HEK293 (cell line): Measurements from ENCODE around the gene YARS1.

Experiments used
- CTCF ChIA-PET: fragments of 350-600 bp; formaldehyde crosslinking; extraction: SDS; loops from one replicate; lab custom pipeline; 2021; ENCODE audit warnings: antibody characterized with exemption; lab: Yijun Ruan, JAX
- POLR2A ChIA-PET: fragments of 300-600 bp; formaldehyde crosslinking; extraction: SDS; loops from one replicate; lab custom pipeline; 2020; ENCODE audit warnings: antibody characterized with exemption, inconsistent platforms; lab: Yijun Ruan, JAX
- H3K27ac ChIP-seq: fragments of 200-500 bp; sonication (Bioruptor generic); 2 replicates; pipeline ENCODE4 v1.5.1; 2014; ENCODE audit warnings: low read depth, low read length, control low read depth, inconsistent platforms; ENCODE audit errors: extremely low read depth
- H3K36me3 ChIP-seq, 2 experiments: fragments of 200-500 bp in 1 of 2; sonication (Bioruptor generic) in 1 of 2; 1 replicate in 1 of 2; 2 replicates in 1 of 2; pipeline ENCODE4 v1.5.1; 2014 to 2017; ENCODE audit warnings: inconsistent platforms in 2 of 2, low read length in 2 of 2; ENCODE audit not compliant: control insufficient read depth in 2 of 2, insufficient read depth in 1 of 2
- H3K4me1 ChIP-seq: fragments of 200-500 bp; sonication (Bioruptor generic); 2 replicates; pipeline ENCODE4 v1.5.1; 2014; ENCODE audit warnings: mild to moderate bottlenecking, low read length, inconsistent platforms; ENCODE audit not compliant: control insufficient read depth, insufficient read depth
- H3K4me3 ChIP-seq: 2 replicates; pipeline ENCODE4 v1.5.1; 2011; ENCODE audit warnings: low read depth, mild to moderate bottlenecking, control low read depth, low read length, moderate library complexity
- H3K9me3 ChIP-seq: fragments of 200-500 bp; sonication (Bioruptor generic); 2 replicates; pipeline ENCODE4 v1.5.1; 2014; ENCODE audit warnings: low read depth, low read length, inconsistent platforms; ENCODE audit not compliant: control insufficient read depth, insufficient read depth
- EGR2 ChIP-seq: fragments of 450-650 bp; formaldehyde crosslinking; IDR thresholded peaks from 2 replicates; pipeline ENCODE4 v1.5.1; 2016; ENCODE audit warnings: low read depth, missing biosample characterization, missing genetic modification characterization
- GLIS1 ChIP-seq: fragments of 450-650 bp; formaldehyde crosslinking; IDR thresholded peaks from 2 replicates; pipeline ENCODE4 v1.5.1; 2016; ENCODE audit warnings: missing biosample characterization, missing genetic modification characterization
- GLIS2 ChIP-seq: fragments of 450-650 bp; formaldehyde crosslinking; IDR thresholded peaks from 2 replicates; pipeline ENCODE4 v1.5.1; 2016; ENCODE audit warnings: missing biosample characterization, missing genetic modification characterization
- IKZF3 ChIP-seq: fragments of 450-650 bp; IDR thresholded peaks from 2 replicates; pipeline ENCODE4 v1.5.0; 2018; ENCODE audit warnings: missing biosample characterization, mild to moderate bottlenecking, missing genetic modification characterization, moderate library complexity
- KLF1 ChIP-seq: fragments of 450-650 bp; formaldehyde crosslinking; IDR thresholded peaks from 2 replicates; pipeline ENCODE4 v1.5.1; 2016; ENCODE audit warnings: missing biosample characterization, missing genetic modification characterization
- KLF16 ChIP-seq: fragments of 450-650 bp; formaldehyde crosslinking; IDR thresholded peaks from 2 replicates; pipeline ENCODE4 v1.5.1; 2017; ENCODE audit warnings: missing biosample characterization, missing genetic modification characterization
- MYNN ChIP-seq: fragments of 450-650 bp; formaldehyde crosslinking; IDR thresholded peaks from 2 replicates; pipeline ENCODE4 v1.5.1; 2016; ENCODE audit warnings: missing biosample characterization, missing genetic modification characterization, borderline replicate concordance
- SP7 ChIP-seq: fragments of 450-650 bp; formaldehyde crosslinking; IDR thresholded peaks from 2 replicates; pipeline ENCODE4 v1.5.1; 2016; ENCODE audit warnings: missing biosample characterization, missing genetic modification characterization
- WT1 ChIP-seq: fragments of 450-650 bp; formaldehyde crosslinking; IDR thresholded peaks from 2 replicates; pipeline ENCODE4 v1.5.1; 2016; ENCODE audit warnings: missing biosample characterization, missing genetic modification characterization
- ZBTB7A ChIP-seq: fragments of 450-650 bp; formaldehyde crosslinking; IDR thresholded peaks from 2 replicates; pipeline ENCODE4 v1.5.1; 2016; ENCODE audit warnings: low read depth, missing biosample characterization, missing genetic modification characterization
- ZFHX2 ChIP-seq: fragments of 450-650 bp; formaldehyde crosslinking; conservative IDR thresholded peaks from 2 replicates; pipeline ENCODE4 v1.5.1; 2016; ENCODE audit warnings: missing biosample characterization, missing genetic modification characterization
- ZFP41 ChIP-seq: fragments of 450-650 bp; formaldehyde crosslinking; IDR thresholded peaks from 2 replicates; pipeline ENCODE4 v1.5.1; 2016; ENCODE audit warnings: missing biosample characterization, missing genetic modification characterization, borderline replicate concordance
- ZNF10 ChIP-seq: fragments of 450-650 bp; formaldehyde crosslinking; IDR thresholded peaks from 2 replicates; pipeline ENCODE4 v1.5.1; 2017; ENCODE audit warnings: missing biosample characterization, missing genetic modification characterization
- ZNF140 ChIP-seq: fragments of 450-650 bp; formaldehyde crosslinking; IDR thresholded peaks from 2 replicates; pipeline ENCODE4 v1.5.1; 2016; ENCODE audit warnings: missing biosample characterization, missing genetic modification characterization
- ZNF221 ChIP-seq: fragments of 450-650 bp; formaldehyde crosslinking; IDR thresholded peaks from 2 replicates; pipeline ENCODE4 v1.5.1; 2017; ENCODE audit warnings: missing biosample characterization, missing genetic modification characterization, borderline replicate concordance
- ZNF274 ChIP-seq, 2 experiments: fragments of 200-500 bp in 1 of 2; fragments of 450-650 bp in 1 of 2; sonication (Bioruptor generic) in 1 of 2; formaldehyde crosslinking in 1 of 2; IDR thresholded peaks; 2 replicates each; pipeline versions ENCODE4 v1.5.1 to v1.6.1; 2014 to 2016; ENCODE audit warnings: borderline replicate concordance in 1 of 2, inconsistent platforms in 1 of 2, low read length in 1 of 2, missing biosample characterization in 1 of 2, missing genetic modification characterization in 1 of 2
- ZNF302 ChIP-seq: fragments of 450-650 bp; formaldehyde crosslinking; IDR thresholded peaks from 2 replicates; pipeline ENCODE4 v1.5.1; 2016; ENCODE audit warnings: missing biosample characterization, missing genetic modification characterization, low read depth
- ZNF549 ChIP-seq: fragments of 450-650 bp; IDR thresholded peaks from 2 replicates; pipeline ENCODE4 v1.5.1; 2018; ENCODE audit warnings: missing biosample characterization, missing genetic modification characterization, mild to moderate bottlenecking, inconsistent platforms, moderate library complexity
- ZNF600 ChIP-seq: fragments of 450-650 bp; formaldehyde crosslinking; IDR thresholded peaks from 2 replicates; pipeline ENCODE4 v1.5.1; 2016; ENCODE audit warnings: missing biosample characterization, missing genetic modification characterization
- ZNF660 ChIP-seq: fragments of 450-650 bp; IDR thresholded peaks from 2 replicates; pipeline ENCODE4 v1.5.1; 2018; ENCODE audit warnings: missing biosample characterization, mild to moderate bottlenecking, missing genetic modification characterization
- ZNF768 ChIP-seq: fragments of 450-650 bp; formaldehyde crosslinking; IDR thresholded peaks from 2 replicates; pipeline ENCODE4 v1.5.1; 2018; ENCODE audit warnings: missing biosample characterization, mild to moderate bottlenecking, missing genetic modification characterization
- TF ChIP-seq, protein P1 (sequence below): fragments of 450-650 bp; formaldehyde crosslinking; IDR thresholded peaks from 2 replicates; pipeline ENCODE4 v1.5.1; 2016; ENCODE audit warnings: missing biosample characterization, missing genetic modification characterization
- TF ChIP-seq, protein P2 (sequence below): fragments of 450-650 bp; formaldehyde crosslinking; IDR thresholded peaks from 2 replicates; pipeline ENCODE4 v1.5.0; 2017; ENCODE audit warnings: missing biosample characterization, missing genetic modification characterization, borderline replicate concordance

YARS1 gene

DNA sequence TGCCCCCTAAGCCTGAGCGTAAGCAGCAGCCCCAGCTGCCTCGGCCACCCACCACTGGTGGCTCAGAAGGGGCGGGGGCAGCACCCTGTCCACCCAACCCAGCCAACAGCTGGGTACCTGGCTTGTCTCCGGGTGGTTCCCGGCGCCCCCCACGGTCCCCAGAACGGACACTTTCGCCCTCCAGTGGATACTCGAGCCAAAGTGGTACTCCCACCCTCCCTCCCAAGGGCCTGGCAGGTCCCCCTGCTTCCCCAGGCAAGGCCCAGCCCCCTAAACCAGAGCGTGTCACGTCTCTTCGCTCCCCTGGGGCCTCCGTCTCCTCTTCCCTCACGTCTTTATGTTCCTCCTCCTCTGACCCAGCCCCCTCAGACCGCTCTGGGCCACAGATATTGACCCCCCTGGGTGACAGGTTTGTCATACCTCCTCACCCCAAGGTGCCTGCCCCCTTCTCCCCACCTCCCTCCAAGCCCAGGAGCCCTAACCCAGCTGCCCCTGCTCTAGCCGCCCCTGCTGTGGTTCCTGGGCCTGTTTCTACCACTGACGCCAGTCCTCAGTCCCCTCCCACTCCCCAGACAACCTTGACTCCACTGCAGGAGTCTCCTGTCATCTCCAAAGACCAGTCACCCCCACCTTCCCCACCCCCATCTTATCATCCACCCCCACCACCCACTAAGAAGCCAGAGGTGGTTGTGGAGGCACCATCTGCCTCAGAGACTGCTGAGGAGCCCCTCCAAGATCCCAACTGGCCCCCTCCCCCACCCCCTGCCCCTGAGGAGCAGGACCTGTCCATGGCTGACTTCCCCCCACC lies 46.2 kb downstream of the YARS1 start:
- H3K4me3 ChIP-seq = no peak overlapping the region
- peaks cover 8% of the 10 kb centered on the region; the same call in 1 of the 2 replicates for H3K4me1 ChIP-seq
- TF ChIP-seq ZNF302 (tag by site-specific recombination) (no peak), GLIS1 (tag by site-specific recombination) (peak; percentile 35)
- TF ChIP-seq, protein P1, sequence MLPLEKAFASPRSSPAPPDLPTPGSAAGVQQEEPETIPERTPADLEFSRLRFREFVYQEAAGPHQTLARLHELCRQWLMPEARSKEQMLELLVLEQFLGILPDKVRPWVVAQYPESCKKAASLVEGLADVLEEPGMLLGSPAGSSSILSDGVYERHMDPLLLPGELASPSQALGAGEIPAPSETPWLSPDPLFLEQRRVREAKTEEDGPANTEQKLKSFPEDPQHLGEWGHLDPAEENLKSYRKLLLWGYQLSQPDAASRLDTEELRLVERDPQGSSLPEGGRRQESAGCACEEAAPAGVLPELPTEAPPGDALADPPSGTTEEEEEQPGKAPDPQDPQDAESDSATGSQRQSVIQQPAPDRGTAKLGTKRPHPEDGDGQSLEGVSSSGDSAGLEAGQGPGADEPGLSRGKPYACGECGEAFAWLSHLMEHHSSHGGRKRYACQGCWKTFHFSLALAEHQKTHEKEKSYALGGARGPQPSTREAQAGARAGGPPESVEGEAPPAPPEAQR = no peak
- no peaks in the 10 kb centered on the region for H3K9me3 ChIP-seq
- H3K36me3 ChIP-seq = peaks cover 0 to 71% of the 10 kb centered on the region in 2 experiments; a peak in 1 of 3 replicates
- ChIA-PET CTCF (interaction anchor here (0.5 to 10.8 kb wide), 4 partner anchors 12 to 58 kb away, joined by 3 to 253 read pairs (median 3); no protein-coding TSS in a partner anchor), POLR2A (interaction anchor here (0.6 kb wide), 1 partner anchor 37 kb away, joined by 3 read pairs; no protein-coding TSS in a partner anchor)
- no peak overlapping the region for H3K27ac ChIP-seq

DNA sequence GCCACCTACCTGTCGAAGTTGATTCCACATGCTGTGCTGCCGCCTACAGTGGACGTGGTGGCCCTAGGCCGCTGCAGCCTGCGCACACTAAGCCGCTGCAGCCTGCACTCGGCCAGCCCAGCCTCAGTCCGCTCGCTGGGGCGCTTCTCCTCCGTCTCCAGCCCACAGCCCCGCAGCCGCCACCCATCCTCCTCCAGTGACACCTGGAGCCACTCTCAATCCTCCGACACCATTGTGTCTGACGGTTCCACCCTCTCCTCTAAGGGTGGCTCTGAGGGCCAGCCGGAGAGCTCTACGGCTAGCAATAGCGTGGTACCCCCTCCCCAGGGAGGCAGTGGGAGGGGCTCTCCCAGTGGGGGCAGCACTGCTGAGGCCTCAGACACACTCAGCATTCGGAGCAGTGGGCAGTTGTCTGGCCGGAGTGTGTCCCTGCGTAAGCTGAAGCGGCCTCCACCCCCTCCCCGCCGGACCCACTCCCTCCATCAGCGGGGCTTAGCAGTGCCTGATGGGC lies 46.9 kb downstream of the YARS1 start:
- H3K36me3 ChIP-seq = peaks cover 0 to 64% of the 10 kb centered on the region in 2 experiments; a peak in 1 of 3 replicates
- no peaks in the 10 kb centered on the region for H3K9me3 ChIP-seq
- no peak overlapping the region for H3K4me3 ChIP-seq
- POLR2A ChIA-PET = interaction anchor here (0.6 kb wide), 1 partner anchor 36 kb away, joined by 3 read pairs; no protein-coding TSS in a partner anchor
- H3K27ac ChIP-seq = no peak overlapping the region
- TF ChIP-seq EGR2 (peak; percentile 71), GLIS2 (tag by site-specific recombination) (peak; percentile 44), MYNN (no peak)
- CTCF ChIA-PET = interaction anchor here (1.0 to 10.8 kb wide), 2 partner anchors 16 to 57 kb away, joined by 3 to 253 read pairs; no protein-coding TSS in a partner anchor
- peaks cover 8% of the 10 kb centered on the region; the same call in 1 of the 2 replicates for H3K4me1 ChIP-seq

DNA sequence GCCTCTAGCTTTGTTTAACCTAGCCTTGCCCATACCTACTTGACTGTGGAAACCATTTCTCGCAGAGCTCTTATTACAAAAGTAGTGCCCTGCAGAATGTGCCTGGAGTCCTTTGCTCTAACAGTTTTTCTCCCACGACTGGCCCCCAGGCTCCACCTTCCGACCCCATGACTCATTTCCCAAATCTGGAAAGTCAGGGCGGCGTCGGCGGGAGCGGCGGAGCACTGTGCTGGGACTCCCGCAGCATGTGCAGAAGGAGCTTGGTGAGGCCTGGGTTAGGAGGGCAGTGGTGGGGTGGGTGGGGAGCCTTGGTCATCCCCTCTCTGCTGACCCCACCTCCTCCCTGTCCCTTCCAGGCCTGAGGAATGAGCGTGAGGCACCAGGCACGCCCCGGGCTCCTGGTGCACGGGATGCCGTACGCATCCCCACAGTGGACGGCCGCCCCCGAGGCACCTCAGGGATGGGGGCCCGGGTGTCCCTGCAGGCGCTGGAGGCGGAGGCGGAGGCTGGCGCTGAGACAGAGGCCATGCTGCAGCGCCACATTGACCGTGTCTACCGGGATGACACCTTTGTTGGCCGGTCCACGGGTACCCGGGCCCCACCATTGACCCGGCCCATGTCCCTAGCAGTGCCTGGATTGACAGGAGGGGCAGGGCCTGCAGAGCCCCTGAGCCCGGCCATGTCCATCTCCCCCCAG lies 47.5 kb downstream of the YARS1 start:
- H3K4me1 ChIP-seq = peaks cover 8% of the 10 kb centered on the region; the same call in 1 of the 2 replicates

More for the DNA sequence above, 47.5 kb downstream of the YARS1 start:
- no peak for TF ChIP-seq ZNF660 (tag by site-specific recombination)
- TF ChIP-seq, protein P2, sequence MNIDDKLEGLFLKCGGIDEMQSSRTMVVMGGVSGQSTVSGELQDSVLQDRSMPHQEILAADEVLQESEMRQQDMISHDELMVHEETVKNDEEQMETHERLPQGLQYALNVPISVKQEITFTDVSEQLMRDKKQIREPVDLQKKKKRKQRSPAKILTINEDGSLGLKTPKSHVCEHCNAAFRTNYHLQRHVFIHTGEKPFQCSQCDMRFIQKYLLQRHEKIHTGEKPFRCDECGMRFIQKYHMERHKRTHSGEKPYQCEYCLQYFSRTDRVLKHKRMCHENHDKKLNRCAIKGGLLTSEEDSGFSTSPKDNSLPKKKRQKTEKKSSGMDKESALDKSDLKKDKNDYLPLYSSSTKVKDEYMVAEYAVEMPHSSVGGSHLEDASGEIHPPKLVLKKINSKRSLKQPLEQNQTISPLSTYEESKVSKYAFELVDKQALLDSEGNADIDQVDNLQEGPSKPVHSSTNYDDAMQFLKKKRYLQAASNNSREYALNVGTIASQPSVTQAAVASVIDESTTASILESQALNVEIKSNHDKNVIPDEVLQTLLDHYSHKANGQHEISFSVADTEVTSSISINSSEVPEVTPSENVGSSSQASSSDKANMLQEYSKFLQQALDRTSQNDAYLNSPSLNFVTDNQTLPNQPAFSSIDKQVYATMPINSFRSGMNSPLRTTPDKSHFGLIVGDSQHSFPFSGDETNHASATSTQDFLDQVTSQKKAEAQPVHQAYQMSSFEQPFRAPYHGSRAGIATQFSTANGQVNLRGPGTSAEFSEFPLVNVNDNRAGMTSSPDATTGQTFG (tag by site-specific recombination) = no peak
- peak; percentile 62 for TF ChIP-seq ZNF600
- TF ChIP-seq ZBTB7A = no peak
- TF ChIP-seq ZFHX2 (tag by site-specific recombination) = peak; percentile 72
- TF ChIP-seq ZNF274 (IDR thresholded peaks at IDR 0.05; ENCODE audit: low read length) = no peak
- no peak for TF ChIP-seq ZNF274 (tag by site-specific recombination; IDR thresholded peaks at IDR 0.05; ENCODE audit: borderline replicate concordance)
- no peak for TF ChIP-seq ZNF221 (tag by site-specific recombination)
- no peak for TF ChIP-seq ZNF549 (tag by site-specific recombination)
- no peak for TF ChIP-seq IKZF3
- TF ChIP-seq KLF1 = peak; percentile 40; the same call in 1 of the 2 replicates
- no peak for TF ChIP-seq KLF16
- TF ChIP-seq ZNF768 = no peak
- TF ChIP-seq WT1 (tag by site-specific recombination) = peak; percentile 58
- TF ChIP-seq ZNF140 = no peak
- no peak for TF ChIP-seq ZFP41 (tag by site-specific recombination)
- no peak for TF ChIP-seq ZNF10 (tag by site-specific recombination)
- TF ChIP-seq SP7 = peak; percentile 60; the same call in 1 of the 2 replicates
- peak; percentile 41; the same call in 1 of the 2 replicates for TF ChIP-seq EGR2
- POLR2A ChIA-PET = interaction anchor here (0.6 to 1.2 kb wide), 4 partner anchors 11 to 1625 kb away, joined by 3 to 12 read pairs (median 5); no protein-coding TSS in a partner anchor
- CTCF ChIA-PET = interaction anchor here (0.7 to 10.8 kb wide), 5 partner anchors 11 to 206 kb away, joined by 3 to 253 read pairs (median 3); no protein-coding TSS in a partner anchor
- Histone ChIP-seq H3K27ac (no peak overlapping the region), H3K9me3 (no peaks in the 10 kb centered on the region), H3K4me3 (no peak overlapping the region), H3K36me3 (peaks cover 0 to 58% of the 10 kb centered on the region in 2 experiments; a peak in 1 of 3 replicates)
